MM.1S (cell line): ENCODE measurements around the gene NR6A1.

ENCODE experiments used
- EZH2 ChIP-seq: fragments of 300-600 bp; sonication (generic); optimal IDR thresholded peaks from 2 replicates; pipeline ENCODE3; 2017; ENCODE audit warnings: low read depth, mild to moderate bottlenecking, antibody characterized with exemption, low read length, mixed read lengths
- EZH2phosphoT487 ChIP-seq: fragments of 300-600 bp; sonication (generic); IDR thresholded peaks from 2 replicates; pipeline ENCODE4 v1.6.1; 2018; ENCODE audit warnings: antibody characterized with exemption, low read length
- TF ChIP-seq, protein P1 (sequence below): fragments of 300-600 bp; sonication (generic); IDR thresholded peaks from 2 replicates; pipeline ENCODE4 v1.5.1; 2016; ENCODE audit warnings: antibody characterized with exemption, low read length, mixed read lengths

DNA sequence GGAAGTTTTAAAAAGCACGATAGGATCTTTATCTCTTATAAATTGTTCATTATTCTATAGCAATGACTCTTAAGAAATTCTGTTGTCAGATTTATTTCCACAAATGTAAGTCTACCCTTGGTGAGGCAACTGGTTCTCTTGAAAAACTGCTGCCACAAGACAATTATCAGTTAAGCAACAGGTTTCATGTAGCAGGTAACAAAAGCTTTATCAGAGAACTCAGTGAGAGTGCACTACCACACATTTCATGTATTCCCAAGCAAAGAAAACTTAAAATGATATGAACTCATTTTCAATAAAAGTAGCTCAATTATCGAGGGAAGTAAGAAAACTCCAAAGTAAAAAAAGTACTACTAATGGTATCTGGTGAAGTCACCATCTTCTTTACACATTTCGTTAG is 9.4 kb downstream of the NR6A1 start:
- TF ChIP-seq, protein P1, sequence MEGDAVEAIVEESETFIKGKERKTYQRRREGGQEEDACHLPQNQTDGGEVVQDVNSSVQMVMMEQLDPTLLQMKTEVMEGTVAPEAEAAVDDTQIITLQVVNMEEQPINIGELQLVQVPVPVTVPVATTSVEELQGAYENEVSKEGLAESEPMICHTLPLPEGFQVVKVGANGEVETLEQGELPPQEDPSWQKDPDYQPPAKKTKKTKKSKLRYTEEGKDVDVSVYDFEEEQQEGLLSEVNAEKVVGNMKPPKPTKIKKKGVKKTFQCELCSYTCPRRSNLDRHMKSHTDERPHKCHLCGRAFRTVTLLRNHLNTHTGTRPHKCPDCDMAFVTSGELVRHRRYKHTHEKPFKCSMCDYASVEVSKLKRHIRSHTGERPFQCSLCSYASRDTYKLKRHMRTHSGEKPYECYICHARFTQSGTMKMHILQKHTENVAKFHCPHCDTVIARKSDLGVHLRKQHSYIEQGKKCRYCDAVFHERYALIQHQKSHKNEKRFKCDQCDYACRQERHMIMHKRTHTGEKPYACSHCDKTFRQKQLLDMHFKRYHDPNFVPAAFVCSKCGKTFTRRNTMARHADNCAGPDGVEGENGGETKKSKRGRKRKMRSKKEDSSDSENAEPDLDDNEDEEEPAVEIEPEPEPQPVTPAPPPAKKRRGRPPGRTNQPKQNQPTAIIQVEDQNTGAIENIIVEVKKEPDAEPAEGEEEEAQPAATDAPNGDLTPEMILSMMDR = no peak
- TF ChIP-seq EZH2 = no peak
- TF ChIP-seq EZH2phosphoT487 = no peak
